Erythroblast (primary cell): ENCODE measurements around the gene IMMP2L.
"Not testable (repeated sequence)": the region's sequence is repeated elsewhere in the genome, so short reads cannot be mapped to it uniquely, and the experiment has no call there.

Experiments used
- DNase-seq, 2 experiments: peaks; one replicate each; lab custom pipeline; 2025; lab: John Stamatoyannopoulos, UW
- GATA1 ChIP-seq: IDR thresholded peaks from 2 replicates; pipeline ENCODE4 v1.6.1; 2011; ENCODE audit warnings: low read depth, mild to moderate bottlenecking, control low read depth, low read length, moderate library complexity
- POLR2A ChIP-seq: IDR thresholded peaks from 2 replicates; pipeline ENCODE4 v1.6.1; 2011; ENCODE audit warnings: mild to moderate bottlenecking, low read length

IMMP2L gene

DNA sequence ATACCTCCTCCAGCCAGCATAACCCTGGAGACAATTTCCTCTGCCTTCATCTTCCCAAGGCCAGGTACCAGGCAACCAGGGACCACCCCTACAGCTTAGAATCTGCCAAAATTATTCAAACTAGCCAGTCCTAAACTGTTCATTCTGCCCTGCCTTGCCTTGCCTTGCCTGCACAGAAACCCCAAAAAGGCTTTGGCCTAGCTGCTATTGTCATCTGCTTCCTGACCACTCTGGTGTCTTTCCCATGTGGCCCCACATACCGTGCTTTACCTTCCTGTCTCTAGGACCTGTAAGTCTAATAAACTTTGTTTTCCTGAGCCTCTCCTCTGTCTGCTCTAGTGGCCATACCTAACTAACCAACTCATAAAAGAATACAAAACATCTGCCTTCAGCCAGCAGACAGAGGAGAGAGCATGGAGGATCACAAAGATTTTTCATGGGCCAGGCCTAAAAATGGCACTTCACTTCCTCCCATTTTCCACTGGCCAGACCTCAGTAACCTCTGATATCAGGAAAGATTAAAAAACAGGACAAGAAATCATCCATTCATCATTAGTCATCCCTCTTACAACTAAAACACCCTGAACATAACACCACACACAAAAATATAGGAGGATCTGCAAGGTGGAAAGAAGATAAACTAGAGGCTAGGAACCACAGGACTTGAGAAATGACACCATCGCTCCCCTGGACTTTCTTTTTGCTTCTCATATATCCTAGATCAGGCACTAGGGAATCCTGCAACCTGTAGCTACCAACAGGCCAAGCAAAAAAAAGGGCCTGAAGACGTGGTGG is 51.5 kb downstream of the IMMP2L start:
- no peak for DNase-seq
- TF ChIP-seq GATA1 (no peak), POLR2A (no peak)

DNA sequence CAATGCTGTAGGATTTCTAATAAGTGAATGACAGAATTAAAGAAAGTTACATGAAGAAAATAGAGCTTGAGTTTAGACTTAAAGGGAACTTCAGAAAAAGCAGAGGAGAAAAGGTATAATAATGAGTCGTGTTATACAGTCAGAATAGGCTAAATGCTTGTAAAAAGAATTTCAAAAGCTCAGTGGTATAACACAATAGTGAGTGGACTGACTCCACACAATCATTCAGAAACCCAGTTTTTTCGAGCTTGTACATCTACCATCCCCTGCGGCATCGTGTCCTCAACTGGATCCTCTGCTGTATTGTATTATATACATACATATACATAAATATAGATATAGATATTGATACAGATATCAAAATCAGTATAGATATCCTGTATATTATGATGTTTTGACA is 52.2 kb downstream of the IMMP2L start:
- TF ChIP-seq POLR2A (no peak), GATA1 (no peak)
- no peak for DNase-seq

GRCh38 chr7:111509288-111509687 is 53.0 kb downstream of the IMMP2L start:
- no peak for DNase-seq
- no peak for TF ChIP-seq GATA1
- TF ChIP-seq POLR2A = no peak

DNA sequence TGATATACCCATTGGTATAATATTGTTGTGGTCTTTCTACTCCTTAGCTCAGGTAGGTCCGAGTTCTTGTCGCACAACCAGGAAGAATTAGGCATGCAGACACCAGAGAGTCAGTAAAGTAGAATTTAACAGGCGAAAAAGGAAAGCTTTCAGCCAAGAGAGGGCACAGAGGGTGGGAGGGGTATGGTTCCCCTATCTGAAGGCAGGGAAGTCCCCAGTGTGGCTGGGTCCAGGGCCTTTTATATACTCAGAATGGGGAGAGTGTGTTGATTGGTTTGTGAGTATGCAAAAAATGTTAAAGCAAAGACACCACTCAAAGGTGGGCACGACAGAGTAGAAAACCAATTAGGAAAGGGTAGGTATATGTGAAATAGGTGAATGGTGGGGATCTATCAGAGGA is 53.9 kb downstream of the IMMP2L start:
- no peak for DNase-seq
- TF ChIP-seq POLR2A (no peak), GATA1 (no peak)

GRCh38 chr7:111505422-111505821 is 56.9 kb downstream of the IMMP2L start:
- DNase-seq = not testable (repeated sequence)

DNA sequence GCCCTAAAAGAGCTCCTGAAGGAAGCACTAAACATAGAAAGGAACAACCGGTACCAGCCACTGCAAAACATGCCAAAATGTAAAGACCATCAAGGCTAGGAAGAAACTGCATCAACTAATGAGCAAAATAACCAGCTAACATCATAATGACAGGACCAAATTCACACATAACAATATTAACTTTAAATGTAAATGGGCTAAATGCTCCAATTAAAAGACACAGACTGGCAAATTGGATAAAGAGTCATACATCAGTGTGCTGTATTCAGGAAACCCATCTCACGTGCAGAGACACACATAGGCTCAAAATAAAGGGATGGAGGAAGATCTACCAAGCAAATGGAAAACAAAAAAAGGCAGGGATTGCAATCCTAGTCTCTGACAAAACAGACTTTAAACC is 60.5 kb downstream of the IMMP2L start:
- not testable (repeated sequence) for DNase-seq

- TF ChIP-seq GATA1 (no peak), POLR2A (no peak)
- DNase-seq = peak in 1 of 2 experiments; percentile 23
These were observed 63.3 kb downstream of the IMMP2L start for GRCh38 chr7:111499027-111499426.

- TF ChIP-seq POLR2A = no peak
- TF ChIP-seq GATA1 = no peak
- DNase-seq = no peak
These were observed 63.8 kb downstream of the IMMP2L start for GRCh38 chr7:111498391-111499007.

GRCh38 chr7:111495173-111495810 is 67.0 kb downstream of the IMMP2L start:
- no peak for TF ChIP-seq POLR2A
- no peak for TF ChIP-seq GATA1
- no peak for DNase-seq

GRCh38 chr7:111492234-111492633 is 70.1 kb downstream of the IMMP2L start:
- DNase-seq = no peak
- TF ChIP-seq GATA1 (no peak), POLR2A (no peak)

- DNase-seq = peak; percentile 58 to 76
- TF ChIP-seq GATA1 (no peak), POLR2A (no peak)
These were observed 75.7 kb downstream of the IMMP2L start for GRCh38 chr7:111486472-111487142.

GRCh38 chr7:111485701-111486380 is 76.5 kb downstream of the IMMP2L start:
- TF ChIP-seq GATA1 (no peak), POLR2A (no peak)
- no peak for DNase-seq

- DNase-seq = no peak
- TF ChIP-seq GATA1 (no peak), POLR2A (no peak)
These were observed 79.2 kb downstream of the IMMP2L start for GRCh38 chr7:111483078-111483477.
